CMK (cell line): ENCODE measurements around the gene PRSS56.

Source experiments
- DNase-seq: peaks from one replicate; pipeline ENCODE4 v3.0.0-alpha.2; 2010; ENCODE audit warnings: low read depth

The PRSS56 gene

DNA sequence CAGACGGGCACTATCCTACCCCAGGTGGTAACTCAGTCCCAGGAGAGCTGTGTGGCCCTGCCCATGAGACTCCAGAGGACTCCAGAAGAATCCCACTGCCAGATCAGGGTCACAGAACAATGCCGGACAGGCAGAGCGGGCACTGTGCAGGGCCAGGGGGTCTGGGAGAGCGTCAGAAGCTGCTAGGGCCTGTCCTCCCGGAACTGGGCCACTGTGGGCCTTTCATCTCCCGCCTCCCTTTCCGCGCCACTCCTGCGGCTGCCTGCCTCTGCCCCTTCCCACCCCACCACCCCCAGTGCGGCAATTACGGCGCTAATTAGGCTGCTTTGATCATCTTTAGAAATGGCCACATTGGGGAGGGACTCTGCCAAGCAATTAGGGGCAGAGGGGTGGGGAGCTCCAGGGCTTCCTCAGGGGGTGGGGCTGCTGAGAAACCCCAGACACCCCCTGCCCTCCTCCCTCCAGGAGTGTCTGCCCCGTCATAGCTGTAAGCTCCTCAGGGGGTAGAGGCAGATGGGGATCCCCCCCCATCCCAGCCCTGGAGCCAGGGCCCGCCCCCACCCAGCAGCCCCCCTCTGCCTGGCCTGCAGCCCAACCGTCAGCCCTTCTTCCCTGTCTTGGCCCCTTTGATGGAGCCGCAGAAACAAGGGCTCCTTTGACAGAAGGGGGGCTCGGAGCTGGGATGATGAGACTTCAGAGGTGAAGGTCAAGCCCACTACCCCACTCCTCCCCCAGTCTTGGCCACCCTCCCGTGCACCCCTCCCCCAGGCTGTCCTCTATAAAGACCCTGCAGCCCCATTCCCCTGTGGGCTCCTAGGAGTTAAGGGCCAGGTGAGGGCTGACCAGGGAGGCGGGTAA lies at the start of gene PRSS56:
TSS of gene PRSS56 (plus strand) at position 808 of the 858 bp plus-strand sequence. CDS start 211 bp downstream, outside the sequence.
- no peak for DNase-seq

DNA sequence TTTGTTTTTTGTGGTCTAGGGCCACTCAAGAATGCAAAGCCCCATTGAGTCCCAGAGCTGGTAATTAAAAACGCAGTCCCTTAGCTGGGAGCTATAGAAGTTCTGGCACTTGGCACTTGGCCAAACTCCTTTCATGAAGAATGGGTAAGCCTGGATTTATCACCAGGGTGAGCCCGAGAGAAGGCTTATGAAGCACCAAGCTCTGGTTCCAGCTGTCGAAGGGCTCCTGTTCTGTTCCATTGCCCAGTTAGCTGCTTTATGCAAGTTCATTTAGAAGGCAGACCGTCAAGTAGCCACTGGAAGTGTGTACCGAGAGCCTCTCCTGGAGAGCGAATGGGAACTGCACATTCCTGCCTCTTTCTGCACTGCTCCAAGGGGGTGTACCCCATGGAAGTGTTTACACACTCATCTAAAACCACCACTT lies 46.7 kb upstream of the PRSS56 start:
- no peak for DNase-seq

- DNase-seq = no peak
Measured at GRCh38 chr2:232476045-232476444, 44.1 kb upstream of the PRSS56 start.

DNA sequence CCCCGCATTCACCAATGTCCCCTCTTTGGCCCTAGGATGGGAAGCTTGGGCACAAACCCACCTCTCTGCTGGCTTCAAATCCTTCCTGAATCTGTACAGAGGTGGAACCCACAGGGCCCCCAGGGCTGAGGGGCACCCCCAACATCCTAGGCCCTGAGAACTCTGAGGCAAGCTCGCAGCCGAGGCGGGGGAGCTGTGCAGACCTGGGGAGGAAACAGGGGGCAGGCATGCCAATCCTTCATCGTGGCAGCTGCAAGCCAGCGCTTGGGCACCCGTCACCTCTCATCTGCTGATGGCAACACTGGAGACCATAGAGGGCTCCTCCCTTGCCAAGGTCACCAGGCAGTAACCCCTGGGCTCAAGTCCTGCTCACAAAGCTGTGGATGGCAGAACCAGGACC lies 43.4 kb upstream of the PRSS56 start:
- no peak for DNase-seq

- DNase-seq = no peak
Measured at GRCh38 chr2:232477751-232478510, 42.3 kb upstream of the PRSS56 start.

- no peak for DNase-seq
Measured at GRCh38 chr2:232478571-232479340, 41.4 kb upstream of the PRSS56 start.

GRCh38 chr2:232479341-232480200 lies 40.6 kb upstream of the PRSS56 start:
- DNase-seq = no peak

- DNase-seq = no peak
Measured at GRCh38 chr2:232480201-232481190, 39.7 kb upstream of the PRSS56 start.

DNA sequence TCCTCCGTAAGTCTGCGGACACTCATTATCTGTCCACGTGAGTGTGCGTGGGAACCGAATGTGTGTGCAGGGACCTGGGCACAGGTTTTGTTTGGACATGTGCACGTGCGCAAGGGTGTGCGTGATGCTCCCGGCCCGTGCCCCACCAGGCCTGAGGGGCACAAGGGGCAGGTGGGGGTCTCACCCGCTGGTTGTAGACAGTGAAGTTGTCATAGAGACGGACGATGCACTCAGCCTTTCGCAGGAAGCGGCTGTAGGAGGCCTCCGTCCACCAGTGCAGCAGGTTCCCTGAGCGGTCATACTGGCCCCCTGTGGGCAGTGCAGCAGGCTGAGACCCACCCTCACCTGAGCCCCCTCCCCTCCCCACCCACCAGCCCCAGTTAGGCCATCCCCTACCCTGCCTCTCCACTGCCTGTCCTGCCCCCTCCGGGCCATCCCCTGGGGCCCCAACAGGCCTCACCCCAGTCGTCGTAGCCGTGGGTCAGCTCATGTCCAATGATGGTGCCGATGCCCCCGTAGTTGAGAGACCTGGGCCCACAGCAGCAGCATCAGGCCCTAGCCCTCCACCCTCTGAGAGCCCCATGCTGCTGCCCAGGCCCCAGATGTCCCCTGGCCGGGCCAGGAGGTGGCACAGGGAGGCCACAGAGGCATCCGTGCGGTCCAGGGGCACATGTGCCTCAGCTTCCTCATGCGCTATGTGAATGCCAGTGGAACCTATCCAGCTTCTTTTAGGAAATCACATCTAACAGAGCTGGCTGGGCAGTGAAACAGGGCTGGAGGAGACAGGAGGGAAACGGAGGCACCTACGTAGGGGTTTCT lies 38.7 kb upstream of the PRSS56 start:
- DNase-seq = no peak

DNA sequence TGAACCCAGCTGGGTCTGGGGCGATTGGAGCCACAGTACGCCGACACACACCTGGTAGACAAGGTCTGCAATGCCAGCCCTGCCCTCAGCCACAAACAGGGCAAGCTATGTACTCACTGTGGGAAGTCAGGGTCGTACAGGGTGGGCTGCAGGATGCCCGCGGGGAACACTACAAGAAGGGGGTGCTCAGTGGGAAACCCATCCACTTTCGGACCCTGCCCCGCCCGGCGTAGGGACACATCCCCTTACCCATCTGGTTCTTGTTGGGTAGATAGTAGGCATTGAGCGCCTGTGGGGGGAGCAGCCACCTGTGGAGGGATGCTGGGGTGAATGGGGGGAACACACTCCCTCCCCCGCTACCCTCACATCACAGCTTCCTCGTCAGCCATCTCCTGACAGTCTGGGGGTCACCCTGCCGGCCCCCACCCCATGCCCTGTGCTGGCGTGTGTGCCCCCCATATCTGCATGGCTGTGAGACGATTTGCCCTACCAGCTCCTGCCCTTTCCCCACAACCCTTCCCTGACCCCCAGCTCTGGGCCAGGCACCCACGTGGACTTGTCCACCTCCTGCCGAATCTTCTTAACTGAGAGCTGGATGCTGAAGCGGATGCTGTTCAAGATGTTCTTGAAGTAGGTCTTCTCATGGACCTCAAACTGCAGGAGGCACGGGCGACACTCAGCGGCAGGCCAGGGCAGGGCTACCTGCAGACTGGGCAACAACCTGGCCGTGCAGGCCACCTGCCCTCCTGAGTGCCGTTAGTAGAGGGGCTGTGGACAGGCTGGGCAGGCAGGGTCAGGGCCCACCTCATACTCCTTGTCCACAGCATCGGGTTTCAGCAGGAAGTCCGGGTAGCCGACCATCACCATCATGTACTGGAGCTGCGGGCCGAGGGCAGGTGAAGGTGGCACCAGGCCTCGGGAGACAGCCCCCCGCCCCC lies 37.6 kb upstream of the PRSS56 start:
- no peak for DNase-seq

DNA sequence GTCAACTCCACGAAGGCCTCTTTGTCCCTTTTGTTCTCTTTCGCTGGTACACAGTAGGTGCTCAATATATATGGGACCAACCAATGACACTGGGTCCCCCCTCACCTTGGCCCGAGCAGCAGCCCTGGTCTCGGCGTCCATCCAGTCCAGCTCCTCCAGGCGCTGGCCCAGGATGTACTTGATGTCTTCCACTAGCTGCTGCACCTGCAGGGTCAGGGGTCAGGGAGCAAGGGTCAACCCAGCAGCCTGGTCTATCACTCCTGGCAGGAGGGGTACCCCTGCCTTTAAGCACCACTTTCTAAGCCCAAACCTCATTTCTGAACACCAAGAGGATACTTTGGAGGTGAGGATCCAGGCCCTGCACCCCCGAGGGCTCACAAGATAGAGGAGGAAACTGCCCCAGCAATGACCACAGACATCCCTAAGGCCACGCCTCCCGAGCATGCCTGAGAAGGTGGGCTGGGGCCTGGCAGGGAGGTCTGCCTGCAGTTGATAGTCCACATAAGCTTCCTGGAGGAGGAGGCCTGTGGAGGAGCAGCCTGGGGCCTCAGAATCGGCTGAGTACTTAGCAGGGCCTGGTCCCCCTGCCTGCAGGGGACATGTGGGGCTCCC lies 36.8 kb upstream of the PRSS56 start:
- DNase-seq = no peak

DNA sequence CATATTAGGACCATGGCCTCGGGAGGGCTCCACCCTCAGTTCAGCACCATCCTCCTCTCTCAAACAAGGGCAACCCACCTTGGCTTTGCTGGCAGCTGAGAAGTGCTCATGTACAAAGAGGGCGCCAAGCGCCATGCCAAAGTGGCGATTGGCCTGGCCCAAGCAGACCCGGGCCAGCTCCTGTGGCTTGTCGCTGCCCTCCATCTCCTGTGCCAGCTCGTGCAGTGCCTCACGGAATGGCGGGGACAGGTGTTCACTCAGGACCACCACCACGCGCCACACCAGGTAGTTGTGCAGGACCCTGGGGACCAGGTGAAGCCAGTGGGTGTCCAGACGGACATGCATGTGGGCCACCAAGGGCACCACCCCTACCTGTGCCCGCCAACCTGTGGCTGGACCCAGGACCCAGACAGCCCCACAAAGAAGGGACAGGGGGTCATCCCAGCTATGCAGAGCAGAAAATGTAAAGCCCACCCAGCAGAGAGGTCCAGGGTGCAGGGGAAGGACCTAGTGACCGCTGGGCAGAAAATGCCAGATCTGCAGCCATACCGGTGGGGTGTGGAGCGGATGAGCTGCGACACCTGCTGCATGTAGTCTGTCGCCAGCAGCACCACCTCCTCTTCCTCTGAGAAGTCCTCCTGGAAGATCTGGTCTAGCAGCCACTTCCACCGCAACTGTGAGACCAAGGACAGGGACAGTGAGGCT lies 36.1 kb upstream of the PRSS56 start:
- no peak for DNase-seq

DNA sequence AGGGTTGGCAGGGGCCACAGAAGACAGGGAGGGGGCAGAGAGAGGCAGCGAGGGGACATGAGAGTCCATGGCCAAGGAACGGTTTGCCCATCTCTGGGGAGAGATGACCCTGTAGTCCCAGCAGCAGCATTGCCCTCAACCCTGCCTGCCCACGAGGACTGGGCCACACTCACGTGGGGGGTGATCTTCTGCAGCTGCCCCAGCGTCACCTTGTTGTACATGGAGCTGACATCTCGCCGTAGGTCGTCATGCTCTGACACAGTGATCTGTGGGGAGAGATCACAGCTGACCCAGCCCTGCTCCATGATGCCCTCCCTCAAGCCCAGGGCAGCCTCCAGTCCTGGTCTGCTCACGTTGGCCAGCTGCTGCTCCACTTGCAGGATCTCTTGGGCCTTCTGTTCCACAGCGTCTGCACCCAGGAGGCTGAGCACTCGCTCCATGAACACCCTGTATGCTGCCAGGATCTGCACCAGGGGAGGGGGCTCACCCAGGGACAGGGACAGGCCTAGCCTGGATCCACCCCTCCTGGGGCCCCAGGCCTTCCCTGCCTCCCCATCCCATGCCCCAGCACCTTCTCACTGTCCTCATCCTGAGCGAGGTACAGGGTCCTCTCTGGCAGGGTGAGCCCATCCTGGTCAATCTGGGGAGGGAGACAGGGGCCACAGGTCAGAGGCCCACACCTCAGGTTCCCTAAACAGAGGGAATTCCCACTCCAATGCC lies 35.4 kb upstream of the PRSS56 start:
- no peak for DNase-seq

DNA sequence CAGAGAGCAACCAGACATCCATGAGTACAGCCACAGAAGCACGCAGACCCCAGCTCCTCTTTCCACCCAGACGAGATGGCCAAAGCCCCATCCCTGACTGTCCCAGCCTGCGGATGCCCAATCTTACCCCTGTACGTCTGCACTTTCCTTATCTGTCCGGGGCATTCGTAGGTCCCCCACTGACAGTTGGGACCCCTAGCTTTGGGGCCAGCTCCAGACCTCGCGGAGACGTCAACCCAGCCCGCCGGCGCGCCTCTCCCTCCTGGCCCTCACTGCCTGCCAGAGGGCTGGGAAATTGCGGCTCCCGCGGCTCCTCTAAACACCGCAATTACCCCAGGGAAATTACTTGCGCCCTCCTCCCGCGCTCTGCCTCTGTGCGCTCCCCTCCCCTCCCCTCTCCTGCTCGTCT lies 34.8 kb upstream of the PRSS56 start:
- no peak for DNase-seq

GRCh38 chr2:232485757-232486557 lies 34.2 kb upstream of the PRSS56 start:
- no peak for DNase-seq
